Measurements from ENCODE around the gene CD59. TPM values are rescaled to one million over a fixed set of nuclear protein-coding genes. Genes with fewer than 3 reads are reported as not detected.

CD59 gene
- total RNA-seq, 1 donor from 2014 or later = 637 TPM

- peak; percentile 14 to 52 (median 32) for TF ChIP-seq CTCF (IDR thresholded peaks at IDR 0.05)
- Histone ChIP-seq H3K4me3 (no peak overlapping the region), H3K36me3 (peaks cover 14 to 19% of the 10 kb centered on the region in 2 donors), H3K27ac (no peak overlapping the region), H3K4me1 (no peaks in the 10 kb centered on the region), H3K27me3 (no peaks in the 10 kb centered on the region), H3K9me3 (no peaks in the 10 kb centered on the region)
- intact Hi-C loops (cut with DNase I) = loop anchor here (1.0 to 5.0 kb wide), 2 partner anchors 199 to 380 kb away; no protein-coding TSS in a partner anchor
- DNase-seq (ENCODE audit: low spot score in 2 of 2) = no peak
Measured at GRCh38 chr11:33742249-33742851, 6.1 kb upstream of the CD59 start.

GRCh38 chr11:33741806-33742205 is 5.6 kb upstream of the CD59 start:
- no peak for DNase-seq (ENCODE audit: low spot score in 2 of 2)
- intact Hi-C loops (cut with DNase I) = loop anchor here (1.0 to 5.0 kb wide), 2 partner anchors 199 to 380 kb away; no protein-coding TSS in a partner anchor
- Histone ChIP-seq H3K27me3 (no peaks in the 10 kb centered on the region), H3K4me3 (no peak overlapping the region), H3K9me3 (no peaks in the 10 kb centered on the region), H3K36me3 (peaks cover 14 to 16% of the 10 kb centered on the region in 2 donors), H3K4me1 (no peaks in the 10 kb centered on the region), H3K27ac (no peak overlapping the region)
- no peak for TF ChIP-seq CTCF (IDR thresholded peaks at IDR 0.05)

GRCh38 chr11:33737362-33737821 is 1.2 kb upstream of the CD59 start:
- peak overlapping the region in 1 of 2 donors; percentile 95 for H3K4me3 ChIP-seq
- no peaks in the 10 kb centered on the region for H3K9me3 ChIP-seq
- peaks cover 0 to 4% of the 10 kb centered on the region in 2 donors for H3K36me3 ChIP-seq
- intact Hi-C loops (cut with DNase I) = loop anchor here (2.0 to 5.0 kb wide), 4 partner anchors 37 to 575 kb away; partner anchors contain the start of genes C11orf91, CSTF3, FBXO3 and HIPK3
- TF ChIP-seq CTCF (IDR thresholded peaks at IDR 0.05) = no peak
- DNase-seq (ENCODE audit: low spot score in 2 of 2) = no peak
- no peaks in the 10 kb centered on the region for H3K27me3 ChIP-seq
- peak overlapping the region; percentile 92 to 93 for H3K27ac ChIP-seq
- no peaks in the 10 kb centered on the region for H3K4me1 ChIP-seq

- Histone ChIP-seq H3K9me3 (no peaks in the 10 kb centered on the region), H3K27me3 (no peaks in the 10 kb centered on the region), H3K27ac (peak overlapping the region; percentile 92 to 93), H3K4me3 (peak overlapping the region; percentile 89 to 95), H3K4me1 (no peaks in the 10 kb centered on the region), H3K36me3 (peaks cover 0 to 2% of the 10 kb centered on the region in 2 donors)
- intact Hi-C loops (cut with DNase I) = loop anchor here (1.0 to 5.0 kb wide), 5 partner anchors 35 to 573 kb away; partner anchors contain the start of genes C11orf91, CSTF3, FBXO3 and HIPK3
- peak in 2 of 3 experiments; percentile 5 to 22 for TF ChIP-seq CTCF (IDR thresholded peaks at IDR 0.05)
- DNase-seq (ENCODE audit: low spot score in 2 of 2) = no peak
Measured at GRCh38 chr11:33735271-33736147, 714 bp downstream of the CD59 start.

GRCh38 chr11:33734441-33735270 is 1.6 kb downstream of the CD59 start:
- DNase-seq (ENCODE audit: low spot score in 2 of 2) = no peak
- H3K4me1 ChIP-seq = no peaks in the 10 kb centered on the region

More at GRCh38 chr11:33734441-33735270, 1.6 kb downstream of the CD59 start:
- intact Hi-C loops (cut with DNase I) = loop anchor here (5.0 kb wide), 2 partner anchors 477 to 572 kb away; partner anchors contain the start of genes CSTF3 and HIPK3
- Histone ChIP-seq H3K27me3 (no peaks in the 10 kb centered on the region), H3K4me3 (peak overlapping the region; percentile 89 to 95), H3K36me3 (peaks cover 2 to 4% of the 10 kb centered on the region in 2 donors), H3K27ac (peak overlapping the region; percentile 92 to 93), H3K9me3 (no peaks in the 10 kb centered on the region)
- no peak for TF ChIP-seq CTCF (IDR thresholded peaks at IDR 0.05)

Measured in ascending aorta (tissue), 2 donors.